GM08714 (cell line): ENCODE data around the gene ATG13.
"Not testable (repeated sequence)": the region's sequence is repeated elsewhere in the genome, so short reads cannot be mapped to it uniquely, and the experiment has no call there.

Source experiments
- H3K4me3 ChIP-seq: fragments of 200-500 bp; sonication (Bioruptor generic); 2 replicates; pipeline ENCODE4 v1.5.1; 2014; ENCODE audit warnings: mild to moderate bottlenecking, low read length, inconsistent platforms
- ZNF274 ChIP-seq: IDR thresholded peaks from 2 replicates; pipeline ENCODE4 v1.6.1; 2012; ENCODE audit warnings: mild to moderate bottlenecking, low read depth, low read length

Gene ATG13

DNA sequence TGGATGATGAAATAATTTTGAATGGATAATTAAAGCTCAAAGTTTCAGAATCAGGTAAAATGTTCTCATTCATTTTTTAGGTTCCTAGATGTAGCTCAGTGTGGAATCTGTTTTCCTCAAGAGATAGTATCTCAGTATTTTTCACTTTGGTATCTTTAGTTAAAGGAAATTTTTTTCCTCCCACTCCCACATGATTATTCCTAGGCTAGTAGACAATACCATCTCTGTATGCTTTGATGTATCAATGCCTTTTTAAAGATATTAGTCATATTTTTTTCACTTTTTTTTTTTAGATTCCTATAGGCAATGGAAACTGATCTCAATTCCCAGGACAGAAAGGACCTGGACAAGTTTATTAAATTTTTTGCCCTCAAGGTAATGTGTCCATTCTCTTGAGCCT lies 26.6 kb downstream of the ATG13 start:
- no peak for TF ChIP-seq ZNF274

DNA sequence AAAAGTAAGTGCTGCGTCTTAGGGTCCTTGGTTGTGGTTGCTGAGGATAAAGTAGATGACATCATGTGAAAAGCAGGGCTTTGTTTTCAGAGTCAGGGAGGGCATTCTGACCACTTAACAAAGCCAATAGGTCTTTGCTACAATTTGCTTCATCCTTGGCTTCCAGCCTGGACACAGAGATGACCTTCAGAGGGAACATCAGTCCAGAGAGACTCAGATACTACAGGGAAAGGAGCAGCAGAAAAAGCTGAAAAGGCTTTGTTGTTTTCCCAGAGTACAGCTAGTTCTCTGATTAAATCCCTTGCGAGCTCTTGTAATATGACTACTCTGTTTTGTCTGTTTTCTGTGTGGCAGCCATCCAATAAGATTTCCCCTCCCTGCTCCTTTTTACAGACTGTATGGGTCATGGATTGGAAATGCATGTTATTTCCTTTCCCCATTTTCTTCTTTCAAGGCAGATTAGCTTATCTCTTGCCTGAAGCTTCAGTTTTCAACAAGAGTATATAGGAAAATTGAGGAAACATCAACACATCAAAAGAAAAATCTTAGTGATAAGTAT lies 31.9 kb downstream of the ATG13 start:
- no peak overlapping the region for H3K4me3 ChIP-seq

More for the DNA sequence above, 26.6 kb downstream of the ATG13 start:
- H3K4me3 ChIP-seq: no peak overlapping the region

DNA sequence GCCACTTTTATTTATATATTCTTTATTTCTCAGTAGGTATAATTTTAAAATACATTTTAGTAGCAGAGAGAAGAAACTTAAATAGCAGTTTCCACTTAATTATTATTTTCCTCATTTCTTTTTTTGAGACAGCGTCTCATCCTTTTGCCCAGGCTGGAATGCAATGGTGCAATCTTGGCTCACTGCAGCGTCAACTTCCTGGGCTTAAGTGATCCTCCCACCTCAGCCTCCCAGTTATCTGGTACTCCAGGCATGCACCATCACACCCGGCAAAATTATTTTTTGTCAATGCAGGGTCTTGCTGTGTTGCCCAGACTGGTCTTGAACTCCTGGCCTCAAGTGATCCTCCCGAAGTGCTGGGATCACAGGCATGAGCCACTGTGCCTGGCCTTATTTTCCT lies 38.3 kb downstream of the ATG13 start:
- no peak overlapping the region for H3K4me3 ChIP-seq
- TF ChIP-seq ZNF274: no peak

More for the DNA sequence above, 31.9 kb downstream of the ATG13 start:
- TF ChIP-seq ZNF274: no peak

DNA sequence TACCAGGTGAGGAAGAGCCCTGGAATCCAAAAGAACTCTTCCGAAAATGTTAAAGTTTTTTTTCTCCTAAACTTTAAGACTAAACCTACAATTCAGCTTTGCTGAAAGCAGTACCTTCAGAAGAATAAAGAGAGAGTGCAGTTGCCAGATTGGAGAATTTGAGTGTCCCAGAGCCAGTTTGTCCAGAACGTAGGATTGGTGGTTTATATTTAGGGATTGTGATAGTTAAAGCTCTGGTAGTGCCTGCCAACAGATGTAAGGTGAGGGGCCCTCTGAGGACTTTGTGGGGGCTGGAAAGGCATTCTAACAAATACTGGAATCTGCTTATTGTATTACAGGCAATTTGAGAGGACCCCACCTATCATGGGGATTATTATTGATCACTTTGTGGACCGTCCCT lies 39.8 kb downstream of the ATG13 start:
- no peak for TF ChIP-seq ZNF274

DNA sequence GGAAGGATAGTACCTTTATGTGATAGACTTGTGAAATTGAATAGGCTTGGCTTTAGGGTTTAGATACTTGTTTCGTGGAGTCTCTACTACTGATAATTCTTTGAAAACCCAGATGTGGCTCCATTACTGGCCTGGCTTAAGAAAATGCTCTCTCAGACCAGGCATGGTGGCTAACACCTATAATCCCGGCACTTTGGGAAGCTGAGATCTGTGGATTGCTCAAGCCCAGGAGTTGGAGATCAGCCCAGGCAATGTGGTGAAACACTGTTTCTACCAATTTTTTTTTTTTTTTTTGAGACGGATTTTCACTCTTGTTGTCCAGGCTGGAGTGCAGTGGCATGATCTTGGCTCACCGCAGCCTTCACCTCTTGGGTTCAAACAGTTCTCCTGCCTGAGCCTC lies 40.9 kb downstream of the ATG13 start:
- H3K4me3 ChIP-seq: no peak overlapping the region
- TF ChIP-seq ZNF274: no peak

More for the DNA sequence above, 39.8 kb downstream of the ATG13 start:
- no peak overlapping the region for H3K4me3 ChIP-seq

DNA sequence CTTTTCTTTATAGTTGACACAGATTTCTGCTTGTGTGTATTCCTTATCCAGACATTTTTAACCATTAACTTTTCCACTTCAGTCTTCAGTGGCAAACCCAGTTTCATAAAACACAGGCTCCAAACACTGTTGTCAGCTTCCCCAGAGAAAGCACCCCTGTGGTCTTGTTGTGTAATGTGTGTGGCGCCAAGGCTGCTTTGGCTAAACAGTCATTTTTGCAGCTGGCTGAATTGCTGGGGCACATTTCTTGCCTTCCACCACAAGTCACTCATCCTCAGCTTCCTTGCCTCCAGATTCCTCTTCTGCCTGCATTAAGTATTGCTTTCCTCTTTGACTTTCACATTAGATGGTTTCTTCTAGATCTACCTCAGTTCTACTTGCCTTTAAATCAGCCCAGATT lies 42.6 kb downstream of the ATG13 start:
- no peak overlapping the region for H3K4me3 ChIP-seq
- no peak for TF ChIP-seq ZNF274

DNA sequence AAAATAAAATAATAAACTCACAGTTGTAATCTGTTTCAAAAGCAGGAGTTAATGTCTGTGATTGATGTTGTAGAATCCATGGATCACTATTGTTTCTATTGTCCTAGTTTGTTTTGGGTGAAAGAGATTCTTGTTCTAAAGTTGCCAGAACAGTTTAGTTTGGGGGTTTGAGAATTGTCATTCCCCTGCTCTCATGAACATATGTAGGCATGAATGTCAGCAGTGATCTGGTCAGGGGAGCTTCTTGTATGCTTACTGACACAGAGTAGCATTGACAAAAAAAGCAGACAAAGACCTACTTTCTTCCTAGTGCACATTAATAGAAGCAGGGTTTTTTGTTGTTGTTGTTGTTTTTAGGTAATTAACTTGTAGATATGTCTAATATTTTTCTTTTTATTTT lies 44.5 kb downstream of the ATG13 start:
- no peak for TF ChIP-seq ZNF274
- H3K4me3 ChIP-seq: no peak overlapping the region

DNA sequence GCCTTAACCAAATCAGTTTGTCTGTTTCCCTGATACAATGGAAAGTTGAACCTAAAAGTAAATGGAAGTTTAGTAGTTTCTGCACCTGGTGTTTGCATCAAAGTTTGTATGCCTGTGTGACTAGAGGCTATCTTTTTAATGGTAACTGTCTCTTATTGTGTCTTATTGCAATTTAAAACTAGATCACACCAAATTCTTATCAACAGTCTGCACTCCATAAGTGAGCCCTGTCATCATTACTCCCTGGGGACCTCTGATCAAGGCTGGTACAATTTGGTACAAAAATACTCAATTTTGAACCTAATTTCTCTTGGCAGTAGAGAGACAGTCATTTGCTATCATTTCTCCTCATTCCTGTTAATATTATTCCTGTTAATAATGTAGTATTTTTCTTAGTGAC lies 45.0 kb downstream of the ATG13 start:
- no peak for TF ChIP-seq ZNF274
- no peak overlapping the region for H3K4me3 ChIP-seq

DNA sequence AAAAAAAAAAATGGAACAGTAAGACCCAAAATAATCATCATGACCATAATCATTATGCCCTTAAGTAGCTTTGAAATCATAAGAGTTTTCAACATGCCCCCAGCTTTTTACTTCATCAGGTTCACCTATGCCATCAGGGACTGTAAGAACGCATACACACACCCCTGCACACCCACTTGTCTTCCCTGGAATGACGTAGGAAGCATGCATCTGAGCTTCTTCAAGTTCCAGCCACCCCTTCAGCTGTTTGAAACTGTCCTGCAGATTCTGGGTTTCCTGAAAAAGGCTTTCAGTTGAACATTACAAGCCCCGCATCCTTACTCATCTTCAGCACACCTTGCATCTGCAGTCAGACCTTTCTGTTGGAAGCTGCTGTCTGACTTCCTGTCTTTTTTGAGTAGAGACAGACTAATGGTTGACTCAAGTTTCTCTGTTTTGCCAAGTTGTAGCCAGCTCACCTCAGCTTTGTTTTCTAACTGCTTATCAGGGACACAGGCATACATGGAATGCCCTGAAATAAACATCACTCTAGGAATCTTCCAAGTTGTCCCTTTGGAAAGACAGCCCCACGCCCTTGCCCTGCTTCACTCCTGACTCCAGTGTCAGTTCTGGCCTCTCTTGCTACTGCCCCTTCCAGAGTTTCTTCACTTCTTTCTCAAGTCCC lies 46.1 kb downstream of the ATG13 start:
- H3K4me3 ChIP-seq: no peak overlapping the region
- TF ChIP-seq ZNF274: no peak

DNA sequence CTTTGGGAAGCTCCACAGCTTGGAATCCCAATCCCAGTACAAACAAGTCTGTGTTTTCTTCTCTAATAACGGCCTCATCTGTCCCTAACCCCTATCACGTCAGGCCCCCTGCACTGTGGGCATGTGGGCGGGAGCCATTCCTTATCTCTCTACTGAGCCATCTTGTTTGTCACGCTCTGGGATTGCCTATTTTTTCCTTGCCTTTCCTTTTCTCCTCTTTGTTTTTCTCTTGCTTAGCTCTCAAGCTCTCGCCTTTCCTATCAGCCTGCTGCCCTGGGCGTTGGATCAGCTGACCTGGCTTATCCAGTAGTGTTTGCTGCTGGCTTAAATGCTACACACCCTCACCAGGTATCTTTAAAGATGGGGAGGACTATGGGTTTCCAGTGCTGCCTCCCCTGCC lies 47.3 kb downstream of the ATG13 start:
- no peak overlapping the region for H3K4me3 ChIP-seq
- no peak for TF ChIP-seq ZNF274

DNA sequence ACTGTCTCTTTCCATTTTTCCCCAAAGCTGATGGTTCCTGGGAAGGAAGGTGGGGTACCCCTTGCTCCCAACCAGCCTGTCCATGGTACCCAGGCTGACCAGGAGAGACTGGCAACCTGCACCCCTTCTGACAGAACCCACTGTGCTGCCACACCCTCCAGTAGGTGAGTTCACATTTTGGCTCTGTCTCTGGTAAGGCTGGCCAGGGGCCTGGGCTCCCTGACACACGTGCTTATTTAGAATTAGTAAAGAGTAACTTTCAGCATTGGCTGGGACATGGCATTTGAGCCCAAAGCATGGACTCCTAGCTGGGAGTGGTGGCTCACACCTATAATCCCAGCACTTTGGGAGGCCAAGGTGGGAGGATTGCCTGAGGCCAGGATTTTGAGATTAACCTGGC lies 48.0 kb downstream of the ATG13 start:
- no peak overlapping the region for H3K4me3 ChIP-seq
- no peak for TF ChIP-seq ZNF274

DNA sequence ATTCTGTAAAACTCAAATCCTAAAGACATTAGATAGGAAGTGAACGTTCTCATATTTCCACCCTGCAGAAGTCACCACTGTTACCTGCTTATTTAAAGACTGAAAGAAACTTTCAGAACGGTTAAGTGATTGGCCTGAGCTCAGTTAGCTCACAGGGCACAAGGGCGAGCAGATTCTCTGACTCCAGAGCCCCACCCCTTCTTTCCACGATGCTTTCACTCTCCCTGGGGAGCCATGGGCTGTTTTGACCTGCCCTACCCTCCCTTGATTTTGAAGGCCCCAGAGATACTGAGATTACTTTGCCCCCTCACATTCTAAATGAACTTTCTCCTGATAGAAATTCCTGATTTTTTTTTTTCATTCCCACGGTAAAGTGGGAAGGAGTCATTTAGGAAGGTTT lies 49.2 kb downstream of the ATG13 start:
- no peak for TF ChIP-seq ZNF274
- H3K4me3 ChIP-seq: no peak overlapping the region

DNA sequence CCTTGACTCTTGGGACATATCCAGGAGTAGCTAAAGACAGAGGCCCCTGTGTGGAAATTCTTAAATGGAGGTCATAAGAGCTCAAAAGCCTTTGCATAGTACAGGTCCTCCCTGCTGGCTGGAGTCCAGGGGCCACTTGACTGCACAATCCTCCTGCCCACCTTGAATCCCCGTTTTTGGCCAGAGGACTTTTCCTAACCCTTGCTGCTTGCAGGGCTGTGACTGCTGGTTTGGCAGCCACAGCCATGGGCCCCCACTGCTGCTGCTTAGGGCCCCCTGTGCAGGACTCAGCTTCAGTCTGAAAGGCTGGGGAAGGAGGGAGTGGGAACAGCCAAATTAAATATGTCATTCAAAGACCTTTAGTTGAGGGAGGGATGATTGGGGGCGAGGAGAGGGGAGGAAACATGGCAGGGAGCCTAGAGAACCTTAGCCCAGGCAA lies 49.7 kb downstream of the ATG13 start:
- TF ChIP-seq ZNF274: no peak
- H3K4me3 ChIP-seq: no peak overlapping the region

DNA sequence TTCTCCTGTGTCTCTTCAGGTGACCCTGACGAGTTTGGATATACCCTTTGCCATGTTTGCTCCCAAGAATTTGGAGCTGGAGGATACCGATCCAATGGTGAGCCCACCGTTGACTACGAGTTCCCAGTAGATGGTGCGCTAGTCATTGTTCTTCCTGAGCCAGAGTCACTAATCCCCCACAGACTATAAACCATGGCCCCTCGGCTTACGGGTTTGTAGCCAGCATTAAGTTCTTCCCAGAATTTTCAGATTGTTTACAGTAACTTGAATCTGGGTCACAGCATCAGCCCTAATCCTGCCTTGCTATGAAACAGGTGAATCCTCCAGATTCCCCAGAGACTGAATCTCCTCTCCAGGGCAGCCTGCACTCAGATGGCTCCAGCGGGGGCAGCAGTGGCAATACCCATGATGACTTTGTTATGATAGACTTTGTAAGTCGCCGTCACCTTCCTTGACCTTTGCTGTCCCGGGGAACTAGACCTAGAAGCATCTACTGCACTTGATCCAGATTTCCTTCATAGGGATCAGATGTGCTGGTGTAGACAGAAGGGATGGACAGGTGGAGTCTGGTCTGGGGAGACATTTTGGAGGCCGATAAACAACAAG lies 51.2 kb downstream of the ATG13 start:
- H3K4me3 ChIP-seq: no peak overlapping the region
- TF ChIP-seq ZNF274: no peak

DNA sequence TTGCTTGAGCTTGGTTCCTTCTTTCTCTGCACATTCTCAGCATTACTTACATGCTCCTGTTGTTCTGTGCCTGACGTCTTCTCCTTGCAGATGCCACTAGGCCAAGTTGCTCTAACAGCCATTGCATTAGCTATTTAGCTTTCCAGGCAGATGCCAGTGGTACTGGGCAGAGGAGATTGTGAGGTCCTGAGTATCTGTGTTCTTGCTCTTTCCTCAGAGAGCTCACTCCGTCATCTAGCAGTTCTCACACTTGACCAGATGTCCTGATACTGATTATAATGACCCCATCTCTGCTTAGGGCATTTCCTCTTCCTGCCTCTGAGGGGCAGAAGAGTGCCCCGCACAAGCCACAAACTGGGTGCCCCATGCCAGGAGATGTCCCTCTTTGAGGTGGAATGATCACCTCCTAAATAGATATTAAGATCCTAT lies 52.4 kb downstream of the ATG13 start:
- no peak for TF ChIP-seq ZNF274
- no peak overlapping the region for H3K4me3 ChIP-seq

DNA sequence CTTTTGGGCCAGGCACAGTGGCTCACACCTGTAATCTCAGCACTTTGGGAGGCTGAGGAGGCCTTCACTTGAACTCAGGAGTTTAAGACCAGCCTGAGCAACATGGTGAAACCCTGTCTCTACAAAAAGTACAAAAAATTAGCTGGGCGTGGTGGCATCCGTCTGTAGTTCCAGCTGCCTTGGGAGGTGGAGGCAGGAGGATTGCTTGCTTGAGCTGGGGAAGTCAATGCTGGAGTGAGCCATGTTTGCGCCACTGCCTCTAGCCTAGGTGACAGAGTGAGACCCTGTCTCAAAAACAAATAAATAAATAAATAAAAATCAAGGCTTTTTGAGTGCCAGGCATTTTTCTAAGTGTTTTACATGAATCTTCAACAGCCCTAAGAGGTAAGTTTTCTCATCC lies 53.2 kb downstream of the ATG13 start:
- H3K4me3 ChIP-seq: not testable (repeated sequence)

DNA sequence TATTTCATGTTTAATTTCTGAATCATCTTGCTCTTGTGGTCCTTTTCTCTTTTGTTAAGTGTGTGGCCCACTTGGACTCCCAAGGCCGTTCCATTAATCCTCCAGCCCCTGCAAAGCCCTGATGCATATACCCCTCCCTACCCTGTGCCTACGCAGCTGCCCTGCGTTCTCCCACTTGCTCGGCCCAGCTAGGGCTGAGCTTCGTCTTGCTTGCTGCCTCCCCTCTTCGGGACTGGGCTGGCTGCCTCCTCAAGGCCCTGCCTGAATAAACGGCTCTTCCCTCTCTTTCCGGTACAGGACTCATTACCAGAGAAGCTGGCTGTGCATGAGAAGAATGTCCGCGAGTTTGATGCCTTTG lies 54.6 kb downstream of the ATG13 start:
- TF ChIP-seq ZNF274: no peak
- H3K4me3 ChIP-seq: no peak overlapping the region
